Islet precursor cell (in vitro differentiated cells): Measurements from ENCODE around the gene HSD17B10.
"Not testable (repeated sequence)": the region's sequence is repeated elsewhere in the genome, so short reads cannot be mapped to it uniquely, and the experiment has no call there.

ENCODE experiments used
- DNase-seq: peaks from one replicate; pipeline ENCODE4 v3.0.0-alpha.2; 2018

Gene HSD17B10

GRCh38 chrX:53433651-53434639 lies at the start of gene HSD17B10:
Gene HSD17B10, minus strand, starts transcription at chrX:53434370. Its CDS starts 25 bp downstream, at chrX:53434345.
- DNase-seq, result peak; percentile 93

- no peak for DNase-seq
Measured at GRCh38 chrX:53483416-53483815, 49.2 kb upstream of the HSD17B10 start.

GRCh38 chrX:53481816-53482465 lies 47.8 kb upstream of the HSD17B10 start:
- peak; percentile 64 for DNase-seq

- no peak for DNase-seq
Measured at GRCh38 chrX:53481093-53481492, 46.9 kb upstream of the HSD17B10 start.

- no peak for DNase-seq
Measured at GRCh38 chrX:53479301-53479700, 45.1 kb upstream of the HSD17B10 start.

- DNase-seq, result no peak
Measured at GRCh38 chrX:53476371-53476770, 42.2 kb upstream of the HSD17B10 start.

GRCh38 chrX:53474707-53475106 lies 40.5 kb upstream of the HSD17B10 start:
- no peak for DNase-seq

- DNase-seq, result no peak
Measured at GRCh38 chrX:53471346-53471745, 37.2 kb upstream of the HSD17B10 start.

- not testable (repeated sequence) for DNase-seq
Measured at GRCh38 chrX:53468659-53469058, 34.5 kb upstream of the HSD17B10 start.

GRCh38 chrX:53458082-53458481 lies 23.9 kb upstream of the HSD17B10 start:
- no peak for DNase-seq

GRCh38 chrX:53456254-53456653 lies 22.1 kb upstream of the HSD17B10 start:
- no peak for DNase-seq

GRCh38 chrX:53452812-53453211 lies 18.6 kb upstream of the HSD17B10 start:
- DNase-seq, result no peak

GRCh38 chrX:53449632-53450031 lies 15.5 kb upstream of the HSD17B10 start:
- no peak for DNase-seq

- no peak for DNase-seq
Measured at GRCh38 chrX:53447441-53447840, 13.3 kb upstream of the HSD17B10 start.

- DNase-seq, result peak; percentile 69
Measured at GRCh38 chrX:53445977-53446376, 11.8 kb upstream of the HSD17B10 start.

- no peak for DNase-seq
Measured at GRCh38 chrX:53442322-53442631, 8.1 kb upstream of the HSD17B10 start.

- DNase-seq, result peak; percentile 93
Measured at GRCh38 chrX:53441531-53442321, 7.6 kb upstream of the HSD17B10 start.

- DNase-seq, result peak; percentile 61
Measured at GRCh38 chrX:53440621-53441517, 6.7 kb upstream of the HSD17B10 start.

GRCh38 chrX:53440101-53440500 lies 5.9 kb upstream of the HSD17B10 start:
- no peak for DNase-seq

GRCh38 chrX:53438832-53439230 lies 4.7 kb upstream of the HSD17B10 start:
- DNase-seq, result no peak

- no peak for DNase-seq
Measured at GRCh38 chrX:53438174-53438831, 4.1 kb upstream of the HSD17B10 start.

- no peak for DNase-seq
Measured at GRCh38 chrX:53437206-53437605, 3.0 kb upstream of the HSD17B10 start.
